Stomach (tissue), 19 donors: ENCODE data around the gene SLC27A6. TPM values are rescaled to one million over a fixed set of nuclear protein-coding genes. Genes with fewer than 3 reads are reported as not detected.

Experiments
- DNase-seq, 2 donors: peaks; one replicate each; pipeline versions ENCODE4 v3.0.0 to v3.0.0-alpha.2; 2013 to 2019
- H3K27ac ChIP-seq, 5 donors: fragments of 200-600 bp in 4 of 5; sonication (generic) in 4 of 5; one replicate each; pipeline ENCODE4 v1.5.1; 2013 to 2019; ENCODE audit warnings: mild to moderate bottlenecking in 1 of 5, moderate library complexity in 1 of 5
- H3K27me3 ChIP-seq, 3 donors: fragments of 200-600 bp; sonication (generic); one replicate each; pipeline ENCODE4 v1.5.1; 2017 to 2019; ENCODE audit warnings: mixed run types in 1 of 3
- H3K36me3 ChIP-seq, 4 donors: fragments of 200-600 bp; sonication (generic); 1 replicate in 3 of 4; 2 replicates in 1 of 4; pipeline ENCODE4 v1.5.1; 2016 to 2019
- H3K4me1 ChIP-seq, 4 donors: fragments of 200-600 bp; sonication (generic); one replicate each; pipeline ENCODE4 v1.5.1; 2016 to 2019
- H3K4me3 ChIP-seq, 4 donors: fragments of 200-600 bp; sonication (generic) in 3 of 4; one replicate each; pipeline ENCODE4 v1.5.1; 2016 to 2019; ENCODE audit warnings: mild to moderate bottlenecking in 1 of 4
- H3K9me3 ChIP-seq, 4 donors: fragments of 200-600 bp; sonication (generic); one replicate each; pipeline ENCODE4 v1.5.1; 2016 to 2019
- CTCF ChIP-seq, 7 experiments: fragments of 450-650 bp in 4 of 7; fragments of 200-600 bp in 3 of 7; sonication (generic) in 3 of 7; IDR thresholded peaks; one replicate each; pipeline ENCODE4 v1.5.1; 2016 to 2019; ENCODE audit warnings: antibody characterized with exemption in 7 of 7, control low read depth in 2 of 7, mild to moderate bottlenecking in 1 of 7
- EP300 ChIP-seq: sonication (generic); formaldehyde crosslinking; IDR thresholded peaks from one replicate; pipeline ENCODE4 v1.6.1; 2017; ENCODE audit warnings: antibody characterized with exemption
- POLR2A ChIP-seq, 4 donors: fragments of 450-650 bp; IDR thresholded peaks; one replicate each; pipeline ENCODE4 v1.6.1; 2016; ENCODE audit warnings: antibody characterized with exemption in 4 of 4, control low read depth in 2 of 4, mild to moderate bottlenecking in 1 of 4, moderate library complexity in 1 of 4
- POLR2AphosphoS5 ChIP-seq, 3 donors: sonication (generic); formaldehyde crosslinking; IDR thresholded peaks; one replicate each; pipeline ENCODE4 v1.6.1; 2016; ENCODE audit warnings: antibody characterized with exemption in 3 of 3
- WGBS, 5 donors: extraction: QIAGEN DNeasy Blood & Tissue Kit in 3 of 5; methylation state at CpG; one replicate each; pipeline versions ENCODE4 v1.1.5 to v1.1.7; 2013 to 2018; 5-methylcytosine and 5-hydroxymethylcytosine counted together
- intact Hi-C: fragments of 100-400 bp; cut with DNase I; formaldehyde crosslinking; loops from one replicate; pipeline ENCODE4 v1.15.1; 2023; ENCODE audit warnings: low total_unique reads
- long read RNA-seq, 10 donors: transcript quantifications; one replicate each; lab custom pipeline, GENCODE V29; 2026
- polyA plus RNA-seq, 3 donors: library from polyadenylated mRNA; stranded (reverse); fragments of 200-250 nt; gene quantifications; one replicate each; pipeline ENCODE4 v1.2.3, GENCODE V29; 2013
- total RNA-seq, 5 donors: library from RNA; depleted of rRNA; stranded (reverse); fragments of >200 nt; gene quantifications; one replicate each; pipeline versions ENCODE4 v1.1.0 to v1.2.3, GENCODE V29; 2014 to 2016
- donor health status: healthy with polysubstance abuse.
- donor health status: Bipolar disorder and iron deficiency.
- donor health status: healthy.

SLC27A6 gene, protein sequence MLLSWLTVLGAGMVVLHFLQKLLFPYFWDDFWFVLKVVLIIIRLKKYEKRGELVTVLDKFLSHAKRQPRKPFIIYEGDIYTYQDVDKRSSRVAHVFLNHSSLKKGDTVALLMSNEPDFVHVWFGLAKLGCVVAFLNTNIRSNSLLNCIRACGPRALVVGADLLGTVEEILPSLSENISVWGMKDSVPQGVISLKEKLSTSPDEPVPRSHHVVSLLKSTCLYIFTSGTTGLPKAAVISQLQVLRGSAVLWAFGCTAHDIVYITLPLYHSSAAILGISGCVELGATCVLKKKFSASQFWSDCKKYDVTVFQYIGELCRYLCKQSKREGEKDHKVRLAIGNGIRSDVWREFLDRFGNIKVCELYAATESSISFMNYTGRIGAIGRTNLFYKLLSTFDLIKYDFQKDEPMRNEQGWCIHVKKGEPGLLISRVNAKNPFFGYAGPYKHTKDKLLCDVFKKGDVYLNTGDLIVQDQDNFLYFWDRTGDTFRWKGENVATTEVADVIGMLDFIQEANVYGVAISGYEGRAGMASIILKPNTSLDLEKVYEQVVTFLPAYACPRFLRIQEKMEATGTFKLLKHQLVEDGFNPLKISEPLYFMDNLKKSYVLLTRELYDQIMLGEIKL
- total RNA-seq (1 to 10 TPM in 2 of 5 donors, not detected in 3; 2.3 to 2.8 TPM), polyA plus RNA-seq (1 to 10 TPM in 1 of 3 donors, not detected in 2; 1.6 TPM)
- long read RNA-seq, donor 1: 0 reads
- long read RNA-seq, donor 2: 0 reads
- long read RNA-seq, donor 3: 0 reads
- long read RNA-seq, donor 4: 0 reads
- long read RNA-seq, donor 5: 0 reads
- long read RNA-seq, donor 6: 0 reads
- long read RNA-seq, donor 7: 0 reads
- long read RNA-seq, donor 8: 0 reads
- long read RNA-seq, donor 9: 0 reads
- long read RNA-seq, donor 10: 0 reads

- H3K4me3 ChIP-seq: peak within 1 kb of the TSS; percentile 17 to 41 (median 19)
- intact Hi-C loops: no loop called here
- DNase-seq: peak in 1 of 2 donors; percentile 58
Measured at GRCh38 chr5:128965011-128965637, at the start of gene SLC27A6. SLC27A6 (plus strand) TSS chr5:128965488; CDS start chr5:128966138, 650 bp downstream.

GRCh38 chr5:128919542-128919941 is 45.7 kb upstream of the SLC27A6 start:
- no peaks in the 10 kb centered on the region for H3K27me3 ChIP-seq
- H3K36me3 ChIP-seq: no peaks in the 10 kb centered on the region
- H3K27ac ChIP-seq: no peak overlapping the region
- intact Hi-C loops: no loop called here
- H3K4me1 ChIP-seq: no peaks in the 10 kb centered on the region
- H3K4me3 ChIP-seq: no peak overlapping the region
- DNase-seq: no peak
- TF ChIP-seq POLR2AphosphoS5 (IDR thresholded peaks at IDR 0.05): no peak
- TF ChIP-seq EP300: no peak
- no peak for TF ChIP-seq CTCF (IDR thresholded peaks at IDR 0.05)
- TF ChIP-seq POLR2A (IDR thresholded peaks at IDR 0.05): no peak
- WGBS, 5 donors: 82 to 92% (median 89%) methylated on average over 2 of the region's 2 CpGs
- no peaks in the 10 kb centered on the region for H3K9me3 ChIP-seq

More at GRCh38 chr5:128965011-128965637, at the start of gene SLC27A6:
- TF ChIP-seq CTCF (IDR thresholded peaks at IDR 0.05): no peak
- no peak for TF ChIP-seq POLR2AphosphoS5 (IDR thresholded peaks at IDR 0.05)
- no peak for TF ChIP-seq EP300
- no peak for TF ChIP-seq POLR2A (IDR thresholded peaks at IDR 0.05)
- no peak within 1 kb of the TSS for H3K27ac ChIP-seq
- 4 to 11% (median 4%) methylated on average over 17 to 51 of the region's 51 CpGs for WGBS, 5 donors
- H3K27me3 ChIP-seq: peaks cover 0 to 20% (median 13%) of the 10 kb centered on the region in 3 donors
- no peaks in the 10 kb centered on the region for H3K36me3 ChIP-seq
- peaks cover 0 to 12% (median 5%) of the 10 kb centered on the region in 4 donors for H3K4me1 ChIP-seq
- peaks cover 0 to 4% (median 0%) of the 10 kb centered on the region in 4 donors for H3K9me3 ChIP-seq

DNA sequence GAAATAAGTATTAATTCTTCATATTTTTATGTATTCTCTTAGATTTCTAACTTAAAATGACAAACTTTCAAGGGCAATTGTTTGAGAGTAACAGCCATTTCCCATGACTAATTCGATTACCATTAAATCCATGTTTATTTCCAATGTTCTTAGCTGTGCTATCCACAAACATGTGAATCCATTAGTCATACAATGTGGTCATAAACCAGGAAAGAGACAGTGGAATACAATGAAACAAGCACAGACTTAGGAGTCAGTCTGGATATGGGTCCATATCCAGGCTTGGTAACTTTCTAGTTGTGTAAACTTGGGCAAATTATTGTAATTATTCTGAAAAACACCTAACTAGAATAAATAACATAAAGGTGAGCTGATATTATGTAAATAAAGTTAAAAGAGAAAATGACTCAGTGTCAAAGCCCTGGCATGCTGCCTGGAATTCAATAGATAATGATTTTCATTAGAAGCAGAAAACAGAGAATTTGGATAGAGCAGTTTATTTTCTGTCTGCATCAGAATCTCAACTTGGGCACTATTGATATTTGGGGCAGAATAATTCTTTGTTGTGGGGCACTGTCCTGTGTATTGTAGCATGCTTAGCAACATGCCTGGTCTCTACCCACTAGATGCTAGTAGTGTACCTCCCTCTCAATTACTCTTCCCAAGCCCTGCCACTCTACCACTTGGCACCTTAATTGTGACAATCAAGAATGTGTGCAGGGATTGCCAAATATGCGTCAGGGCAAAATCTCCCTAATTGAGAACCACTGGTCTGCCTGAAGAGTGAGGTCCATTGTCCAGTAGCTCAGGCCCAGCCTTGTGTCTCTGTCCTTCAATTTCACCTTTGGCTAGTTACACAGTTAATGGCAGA is 44.7 kb upstream of the SLC27A6 start:
- 64 to 75% (median 66%) methylated on average over 2 of the region's 2 CpGs for WGBS, 5 donors
- no peaks in the 10 kb centered on the region for H3K9me3 ChIP-seq
- intact Hi-C loops: no loop called here
- H3K4me3 ChIP-seq: no peak overlapping the region
- H3K27ac ChIP-seq: no peak overlapping the region
- H3K4me1 ChIP-seq: no peaks in the 10 kb centered on the region
- H3K27me3 ChIP-seq: no peaks in the 10 kb centered on the region
- peak in 1 of 3 donors; percentile 50 for TF ChIP-seq POLR2AphosphoS5 (IDR thresholded peaks at IDR 0.05)
- TF ChIP-seq EP300: no peak
- no peak for DNase-seq
- H3K36me3 ChIP-seq: no peaks in the 10 kb centered on the region

DNA sequence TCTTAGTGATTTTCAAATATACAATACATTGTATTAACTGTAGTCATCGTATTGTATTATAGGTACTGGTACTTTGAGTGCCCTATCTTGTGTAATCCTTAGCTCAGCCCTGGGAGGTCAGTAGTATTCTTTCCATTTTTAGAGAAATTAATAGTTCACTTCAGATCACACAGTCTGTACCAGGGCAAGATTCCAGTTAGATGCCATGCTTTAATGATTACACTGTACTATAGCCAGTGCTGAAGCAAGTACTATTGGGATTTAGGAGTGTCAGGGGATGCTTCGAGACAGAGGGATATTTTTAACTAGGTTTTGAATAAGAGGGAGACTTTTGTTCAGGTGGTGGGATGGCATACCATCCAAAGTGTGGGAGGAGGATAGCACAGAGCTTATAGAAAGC is 41.0 kb upstream of the SLC27A6 start:
- WGBS, 5 donors: 80 to 89% (median 82%) methylated on average over 2 of the region's 2 CpGs
- TF ChIP-seq POLR2A (IDR thresholded peaks at IDR 0.05) (no peak), CTCF (IDR thresholded peaks at IDR 0.05) (no peak), EP300 (no peak), POLR2AphosphoS5 (IDR thresholded peaks at IDR 0.05) (no peak)
- Histone ChIP-seq H3K4me3 (no peak overlapping the region), H3K4me1 (no peaks in the 10 kb centered on the region), H3K9me3 (no peaks in the 10 kb centered on the region), H3K36me3 (no peaks in the 10 kb centered on the region), H3K27ac (no peak overlapping the region), H3K27me3 (no peaks in the 10 kb centered on the region)
- intact Hi-C loops: no loop called here
- DNase-seq: no peak
